ENCODE measurements around the gene OTUD7B.

OTUD7B gene

GRCh38 chr1:149978547-149979023 is 31.9 kb downstream of the OTUD7B start:
- H3K4me2 ChIP-seq (ENCODE audit: low read depth, low read length, poor library complexity, severe bottlenecking) = no peak overlapping the region
- H3K4me1 ChIP-seq (ENCODE audit: insufficient read depth, low read length, poor library complexity, severe bottlenecking) = peaks cover 8% of the 10 kb centered on the region

DNA sequence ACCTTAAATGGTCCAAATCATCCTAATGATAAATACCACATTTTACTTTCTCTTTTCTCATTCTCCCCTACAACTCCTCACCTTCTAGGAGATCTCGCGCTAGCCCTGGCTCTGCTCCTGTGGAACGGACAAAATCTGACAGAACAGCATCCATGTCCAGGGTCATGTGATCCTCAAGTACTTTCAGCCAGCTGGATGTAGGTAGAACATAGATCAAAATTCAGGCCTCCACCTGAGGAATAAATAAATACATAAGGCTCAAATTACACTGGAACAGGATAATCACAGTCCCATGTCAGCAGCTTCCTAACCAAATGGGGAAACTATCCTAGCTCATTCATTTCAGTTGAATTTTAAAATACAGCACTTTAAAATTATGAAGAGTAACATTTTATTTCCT is 33.2 kb downstream of the OTUD7B start:
- H3K4me3 ChIP-seq (ENCODE audit: low read length, poor library complexity, severe bottlenecking) = no peak overlapping the region
- H4K20me1 ChIP-seq (ENCODE audit: insufficient read depth, low read length, poor library complexity, severe bottlenecking) = no peaks in the 10 kb centered on the region
- no peak for TF ChIP-seq EZH2phosphoT487 (IDR thresholded peaks at IDR 0.05; ENCODE audit: borderline replicate concordance)
- TF ChIP-seq, protein P1, sequence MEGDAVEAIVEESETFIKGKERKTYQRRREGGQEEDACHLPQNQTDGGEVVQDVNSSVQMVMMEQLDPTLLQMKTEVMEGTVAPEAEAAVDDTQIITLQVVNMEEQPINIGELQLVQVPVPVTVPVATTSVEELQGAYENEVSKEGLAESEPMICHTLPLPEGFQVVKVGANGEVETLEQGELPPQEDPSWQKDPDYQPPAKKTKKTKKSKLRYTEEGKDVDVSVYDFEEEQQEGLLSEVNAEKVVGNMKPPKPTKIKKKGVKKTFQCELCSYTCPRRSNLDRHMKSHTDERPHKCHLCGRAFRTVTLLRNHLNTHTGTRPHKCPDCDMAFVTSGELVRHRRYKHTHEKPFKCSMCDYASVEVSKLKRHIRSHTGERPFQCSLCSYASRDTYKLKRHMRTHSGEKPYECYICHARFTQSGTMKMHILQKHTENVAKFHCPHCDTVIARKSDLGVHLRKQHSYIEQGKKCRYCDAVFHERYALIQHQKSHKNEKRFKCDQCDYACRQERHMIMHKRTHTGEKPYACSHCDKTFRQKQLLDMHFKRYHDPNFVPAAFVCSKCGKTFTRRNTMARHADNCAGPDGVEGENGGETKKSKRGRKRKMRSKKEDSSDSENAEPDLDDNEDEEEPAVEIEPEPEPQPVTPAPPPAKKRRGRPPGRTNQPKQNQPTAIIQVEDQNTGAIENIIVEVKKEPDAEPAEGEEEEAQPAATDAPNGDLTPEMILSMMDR (conservative IDR thresholded peaks at IDR 0.05; ENCODE audit: low read length) = no peak
- H2AFZ ChIP-seq (ENCODE audit: low read length) = no peak overlapping the region
- H3K9me3 ChIP-seq (ENCODE audit: insufficient read depth, low read depth, low read length) = no peaks in the 10 kb centered on the region
- H3K36me3 ChIP-seq (ENCODE audit: insufficient read depth, low read length) = peaks cover 3% of the 10 kb centered on the region; the same call in 1 of the 2 replicates
- H3F3A ChIP-seq (ENCODE audit: low read depth) = no peaks in the 10 kb centered on the region
- no peak overlapping the region for H3K4me2 ChIP-seq (ENCODE audit: low read depth, low read length, poor library complexity, severe bottlenecking)
- H3K9me2 ChIP-seq (replicated peaks; ENCODE audit: low read depth, low read length) = no peaks in the 10 kb centered on the region
- H3K79me2 ChIP-seq (ENCODE audit: insufficient read depth, low read length) = no peaks in the 10 kb centered on the region
- no peak overlapping the region for H3K9ac ChIP-seq (ENCODE audit: low read depth, low read length, poor library complexity, severe bottlenecking)
- peaks cover 8% of the 10 kb centered on the region for H3K4me1 ChIP-seq (ENCODE audit: insufficient read depth, low read length, poor library complexity, severe bottlenecking)
- no peaks in the 10 kb centered on the region for H3K27me3 ChIP-seq (ENCODE audit: insufficient read depth, low read length, poor library complexity, severe bottlenecking)

More at GRCh38 chr1:149978547-149979023, 31.9 kb downstream of the OTUD7B start:
- Histone ChIP-seq H3K27me3 (ENCODE audit: insufficient read depth, low read length, poor library complexity, severe bottlenecking) (no peaks in the 10 kb centered on the region), H3K36me3 (ENCODE audit: insufficient read depth, low read length) (peaks cover 3% of the 10 kb centered on the region; the same call in 1 of the 2 replicates), H3K4me3 (ENCODE audit: low read length, poor library complexity, severe bottlenecking) (no peak overlapping the region), H3F3A (ENCODE audit: low read depth) (no peaks in the 10 kb centered on the region), H3K79me2 (ENCODE audit: insufficient read depth, low read length) (no peaks in the 10 kb centered on the region), H2AFZ (ENCODE audit: low read length) (no peak overlapping the region), H3K9me3 (ENCODE audit: insufficient read depth, low read depth, low read length) (no peaks in the 10 kb centered on the region), H3K9me2 (replicated peaks; ENCODE audit: low read depth, low read length) (no peaks in the 10 kb centered on the region), H3K9ac (ENCODE audit: low read depth, low read length, poor library complexity, severe bottlenecking) (no peak overlapping the region), H4K20me1 (ENCODE audit: insufficient read depth, low read length, poor library complexity, severe bottlenecking) (no peaks in the 10 kb centered on the region)
- TF ChIP-seq EZH2phosphoT487 (IDR thresholded peaks at IDR 0.05; ENCODE audit: borderline replicate concordance) = no peak
- TF ChIP-seq, protein P1 (conservative IDR thresholded peaks at IDR 0.05; ENCODE audit: low read length) = no peak

DNA sequence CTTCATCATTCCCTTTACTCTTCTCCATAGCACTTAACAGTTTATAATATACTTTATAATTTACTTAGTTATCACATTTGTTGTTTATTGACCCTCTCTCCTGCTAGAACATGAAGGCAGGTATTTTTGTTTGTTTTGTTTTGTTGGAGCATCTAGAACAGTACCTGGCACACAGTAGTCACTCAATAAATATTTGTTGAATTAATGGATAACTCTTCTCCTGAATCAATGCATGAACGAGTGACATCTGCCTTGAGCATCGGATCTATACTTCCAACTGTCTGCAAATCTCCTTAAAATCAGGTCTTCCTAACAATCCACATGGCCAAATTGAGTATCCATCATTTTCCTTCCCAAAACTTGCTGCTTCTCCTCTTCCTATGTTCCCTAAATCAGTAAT is 38.0 kb downstream of the OTUD7B start:
- H3K9ac ChIP-seq (ENCODE audit: low read depth, low read length, poor library complexity, severe bottlenecking) = no peak overlapping the region
- no peaks in the 10 kb centered on the region for H3K9me2 ChIP-seq (replicated peaks; ENCODE audit: low read depth, low read length)
- H3K27me3 ChIP-seq (ENCODE audit: insufficient read depth, low read length, poor library complexity, severe bottlenecking) = no peaks in the 10 kb centered on the region
- no peaks in the 10 kb centered on the region for H3K79me2 ChIP-seq (ENCODE audit: insufficient read depth, low read length)
- no peak for TF ChIP-seq EZH2phosphoT487 (IDR thresholded peaks at IDR 0.05; ENCODE audit: borderline replicate concordance)
- TF ChIP-seq, protein P1 (conservative IDR thresholded peaks at IDR 0.05; ENCODE audit: low read length) = no peak
- H3F3A ChIP-seq (ENCODE audit: low read depth) = no peaks in the 10 kb centered on the region
- no peaks in the 10 kb centered on the region for H3K4me1 ChIP-seq (ENCODE audit: insufficient read depth, low read length, poor library complexity, severe bottlenecking)
- no peaks in the 10 kb centered on the region for H3K9me3 ChIP-seq (ENCODE audit: insufficient read depth, low read depth, low read length)
- no peak overlapping the region for H3K4me2 ChIP-seq (ENCODE audit: low read depth, low read length, poor library complexity, severe bottlenecking)
- H2AFZ ChIP-seq (ENCODE audit: low read length) = no peak overlapping the region
- H3K36me3 ChIP-seq (ENCODE audit: insufficient read depth, low read length) = peaks cover 8% of the 10 kb centered on the region; the same call in 1 of the 2 replicates
- no peaks in the 10 kb centered on the region for H4K20me1 ChIP-seq (ENCODE audit: insufficient read depth, low read length, poor library complexity, severe bottlenecking)
- H3K4me3 ChIP-seq (ENCODE audit: low read length, poor library complexity, severe bottlenecking) = no peak overlapping the region

Measured in Loucy (cell line).